NT2/D1 (cell line): ENCODE measurements around the gene AIG1.

ENCODE experiments used
- YY1 ChIP-seq: IDR thresholded peaks from 2 replicates; pipeline ENCODE4 v1.6.1; 2011; ENCODE audit not compliant: insufficient read length, insufficient read depth
- ZNF274 ChIP-seq: IDR thresholded peaks from 2 replicates; pipeline ENCODE4 v1.6.1; 2011; ENCODE audit warnings: mild to moderate bottlenecking, low read depth, low read length

DNA sequence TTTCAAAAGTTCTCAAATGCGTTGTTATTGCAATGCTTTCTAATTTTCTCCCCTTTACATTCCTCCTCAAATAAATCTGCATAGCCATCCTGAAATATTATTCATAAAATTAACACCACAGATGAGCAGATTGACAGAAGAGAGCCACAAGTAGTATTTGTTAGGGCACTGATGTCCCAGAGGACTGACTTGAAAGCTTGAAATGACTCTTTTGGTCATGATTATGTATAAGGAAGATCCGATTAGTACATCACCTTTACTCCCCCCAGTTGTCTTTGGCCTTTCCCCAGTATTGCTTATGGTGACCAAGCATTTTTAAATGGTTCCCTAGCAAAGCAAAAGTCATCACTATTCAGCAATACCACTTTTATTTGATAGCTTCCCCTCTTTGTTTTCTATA lies 202.2 kb downstream of the AIG1 start:
- TF ChIP-seq YY1 (no peak), ZNF274 (no peak)
